HepG2 (cell line): ENCODE results near the gene VEZF1. TPM values are rescaled to one million over a fixed set of nuclear protein-coding genes. Genes with fewer than 3 reads are reported as not detected.

Source experiments
- ADNP ChIP-seq: sonication (generic); formaldehyde crosslinking; IDR thresholded peaks from 2 replicates; pipeline ENCODE4 v1.4.0; 2020; ENCODE audit warnings: missing genetic modification reagents
- MBNL3 ChIP-seq: fragments of 250-450 bp; sonication (Bioruptor Pico); conservative IDR thresholded peaks from 2 replicates; pipeline ENCODE4 v1.8.0; 2022; ENCODE audit warnings: mild to moderate bottlenecking, inconsistent platforms
- NFIC ChIP-seq: IDR thresholded peaks from 2 replicates; pipeline ENCODE4 v1.6.1; 2012; ENCODE audit warnings: mild to moderate bottlenecking, low read length, inconsistent platforms
- RNF2 ChIP-seq: fragments of 450-650 bp; conservative IDR thresholded peaks from 2 replicates; pipeline ENCODE4 v1.6.1; 2016; ENCODE audit warnings: low read depth
- RXRA ChIP-seq: sonication (generic); formaldehyde crosslinking; IDR thresholded peaks from 2 replicates; pipeline ENCODE4 v1.5.1; 2020; ENCODE audit warnings: missing genetic modification reagents
- SIN3A ChIP-seq: IDR thresholded peaks from 2 replicates; pipeline ENCODE4 v1.6.1; 2011; ENCODE audit warnings: low read depth, mild to moderate bottlenecking, control low read depth, low read length, borderline replicate concordance
- SOX13 ChIP-seq, 3 experiments: fragments of 450-650 bp in 1 of 3; sonication (generic) in 1 of 3; formaldehyde crosslinking in 1 of 3; IDR thresholded peaks in 2 of 3; conservative IDR thresholded peaks in 1 of 3; 2 replicates each; pipeline versions ENCODE4 v1.5.0 to v1.6.1; 2016 to 2020; ENCODE audit warnings: antibody characterized with exemption in 1 of 3, mild to moderate bottlenecking in 1 of 3, missing compliant biosample characterization in 1 of 3, missing genetic modification reagents in 1 of 3, moderate library complexity in 1 of 3
- SSRP1 ChIP-seq: IDR thresholded peaks from 2 replicates; pipeline ENCODE4 v1.6.1; 2016; ENCODE audit warnings: control low read depth
- SYNCRIP ChIP-seq: fragments of 200-400 bp; formaldehyde crosslinking; IDR thresholded peaks from 2 replicates; pipeline ENCODE4 v1.6.1; 2018; ENCODE audit warnings: mild to moderate bottlenecking, low read depth, low read length; ENCODE audit not compliant: insufficient read depth
- ZNF430 ChIP-seq: sonication (generic); formaldehyde crosslinking; IDR thresholded peaks from 2 replicates; pipeline ENCODE4 v1.9.0; 2021; ENCODE audit warnings: mild to moderate bottlenecking, missing genetic modification reagents
- ZNF530 ChIP-seq: sonication (generic); formaldehyde crosslinking; IDR thresholded peaks from 2 replicates; pipeline ENCODE4 v1.5.0; 2020; ENCODE audit warnings: low read depth, mild to moderate bottlenecking, missing genetic modification reagents
- ZNF607 ChIP-seq: sonication (generic); formaldehyde crosslinking; IDR thresholded peaks from 2 replicates; pipeline ENCODE4 v1.5.1; 2020; ENCODE audit warnings: missing genetic modification reagents, mild to moderate bottlenecking, borderline replicate concordance
- ZNF713 ChIP-seq: sonication (generic); formaldehyde crosslinking; IDR thresholded peaks from 2 replicates; pipeline ENCODE4 v1.4.0; 2020; ENCODE audit warnings: mild to moderate bottlenecking, missing genetic modification reagents
- polyA plus RNA-seq, 8 experiments: library from polyadenylated mRNA; depleted of rRNA in 3 of 8; stranded (reverse) in 7 of 8; unstranded in 1 of 8; fragments of >200 nt; fragmentation: Illumina TruSeq in 4 of 8; extraction: Trizol in 4 of 8; gene quantifications; 2 replicates each; pipeline versions ENCODE4 v1.2.1 to v1.2.3, GENCODE V29; 2011 to 2016; ENCODE audit warnings: low read depth in 4 of 8, missing spikeins in 1 of 8, mixed read lengths in 1 of 8; ENCODE audit not compliant: insufficient read depth in 1 of 8
- total RNA-seq, 5 experiments: library from RNA; depleted of rRNA; stranded (reverse); fragments of >200 nt; fragmentation: Illumina TruSeq; extraction: Trizol; gene quantifications; 2 replicates each; pipeline ENCODE4 v1.2.3, GENCODE V29; 2016; ENCODE audit warnings: low read depth in 1 of 5
- TF ChIP-seq, protein P1 (sequence below): sonication (generic); formaldehyde crosslinking; IDR thresholded peaks from 2 replicates; pipeline ENCODE4 v1.4.0; 2020; ENCODE audit warnings: missing genetic modification reagents
- TF ChIP-seq, protein P2 (sequence below): sonication (generic); formaldehyde crosslinking; IDR thresholded peaks from 2 replicates; pipeline ENCODE4 v1.4.0; 2020; ENCODE audit warnings: missing genetic modification reagents
- TF ChIP-seq, protein P3 (sequence below): sonication (generic); formaldehyde crosslinking; IDR thresholded peaks from 2 replicates; pipeline ENCODE4 v1.5.1; 2020; ENCODE audit warnings: mild to moderate bottlenecking, moderate library complexity, missing genetic modification reagents
- TF ChIP-seq, protein P4 (sequence below): sonication (generic); formaldehyde crosslinking; IDR thresholded peaks from 2 replicates; pipeline ENCODE4 v1.5.1; 2020; ENCODE audit warnings: missing genetic modification reagents, mild to moderate bottlenecking, borderline replicate concordance

The VEZF1 gene
- total and polyA plus RNA-seq, 2 of the 13 experiments (the other 11 are each of a cell fraction or from before 2014, with no cell fraction given): 45.9 to 49.7 TPM

DNA sequence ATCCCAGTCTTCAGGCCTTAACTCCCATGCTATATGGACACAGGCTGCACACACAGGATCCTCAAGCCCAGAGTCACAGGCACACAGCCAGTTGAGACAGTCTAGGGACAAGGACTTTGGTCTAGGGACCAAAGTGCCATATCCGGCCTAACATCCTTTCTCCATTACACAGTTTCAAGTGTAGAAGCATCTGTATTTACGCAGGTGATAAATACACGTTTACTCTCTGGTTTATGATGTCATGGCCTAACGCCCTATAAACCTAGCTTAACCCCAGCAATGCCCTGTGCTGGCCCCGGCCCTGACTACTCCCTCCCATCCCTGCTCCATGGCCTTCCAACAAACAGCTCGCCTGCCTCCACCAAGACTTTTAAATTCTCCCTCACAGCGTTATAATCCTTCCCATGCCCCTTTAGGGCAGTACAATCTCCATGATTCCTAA lies 50.0 kb downstream of the VEZF1 start (continued):
- TF ChIP-seq, protein P1, sequence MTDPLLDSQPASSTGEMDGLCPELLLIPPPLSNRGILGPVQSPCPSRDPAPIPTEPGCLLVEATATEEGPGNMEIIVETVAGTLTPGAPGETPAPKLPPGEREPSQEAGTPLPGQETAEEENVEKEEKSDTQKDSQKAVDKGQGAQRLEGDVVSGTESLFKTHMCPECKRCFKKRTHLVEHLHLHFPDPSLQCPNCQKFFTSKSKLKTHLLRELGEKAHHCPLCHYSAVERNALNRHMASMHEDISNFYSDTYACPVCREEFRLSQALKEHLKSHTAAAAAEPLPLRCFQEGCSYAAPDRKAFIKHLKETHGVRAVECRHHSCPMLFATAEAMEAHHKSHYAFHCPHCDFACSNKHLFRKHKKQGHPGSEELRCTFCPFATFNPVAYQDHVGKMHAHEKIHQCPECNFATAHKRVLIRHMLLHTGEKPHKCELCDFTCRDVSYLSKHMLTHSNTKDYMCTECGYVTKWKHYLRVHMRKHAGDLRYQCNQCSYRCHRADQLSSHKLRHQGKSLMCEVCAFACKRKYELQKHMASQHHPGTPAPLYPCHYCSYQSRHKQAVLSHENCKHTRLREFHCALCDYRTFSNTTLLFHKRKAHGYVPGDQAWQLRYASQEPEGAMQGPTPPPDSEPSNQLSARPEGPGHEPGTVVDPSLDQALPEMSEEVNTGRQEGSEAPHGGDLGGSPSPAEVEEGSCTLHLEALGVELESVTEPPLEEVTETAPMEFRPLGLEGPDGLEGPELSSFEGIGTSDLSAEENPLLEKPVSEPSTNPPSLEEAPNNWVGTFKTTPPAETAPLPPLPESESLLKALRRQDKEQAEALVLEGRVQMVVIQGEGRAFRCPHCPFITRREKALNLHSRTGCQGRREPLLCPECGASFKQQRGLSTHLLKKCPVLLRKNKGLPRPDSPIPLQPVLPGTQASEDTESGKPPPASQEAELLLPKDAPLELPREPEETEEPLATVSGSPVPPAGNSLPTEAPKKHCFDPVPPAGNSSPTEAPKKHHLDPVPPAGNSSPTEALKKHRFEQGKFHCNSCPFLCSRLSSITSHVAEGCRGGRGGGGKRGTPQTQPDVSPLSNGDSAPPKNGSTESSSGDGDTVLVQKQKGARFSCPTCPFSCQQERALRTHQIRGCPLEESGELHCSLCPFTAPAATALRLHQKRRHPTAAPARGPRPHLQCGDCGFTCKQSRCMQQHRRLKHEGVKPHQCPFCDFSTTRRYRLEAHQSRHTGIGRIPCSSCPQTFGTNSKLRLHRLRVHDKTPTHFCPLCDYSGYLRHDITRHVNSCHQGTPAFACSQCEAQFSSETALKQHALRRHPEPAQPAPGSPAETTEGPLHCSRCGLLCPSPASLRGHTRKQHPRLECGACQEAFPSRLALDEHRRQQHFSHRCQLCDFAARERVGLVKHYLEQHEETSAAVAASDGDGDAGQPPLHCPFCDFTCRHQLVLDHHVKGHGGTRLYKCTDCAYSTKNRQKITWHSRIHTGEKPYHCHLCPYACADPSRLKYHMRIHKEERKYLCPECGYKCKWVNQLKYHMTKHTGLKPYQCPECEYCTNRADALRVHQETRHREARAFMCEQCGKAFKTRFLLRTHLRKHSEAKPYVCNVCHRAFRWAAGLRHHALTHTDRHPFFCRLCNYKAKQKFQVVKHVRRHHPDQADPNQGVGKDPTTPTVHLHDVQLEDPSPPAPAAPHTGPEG (CRISPR knock-in tag): no peak
- TF ChIP-seq SYNCRIP (no peak), ZNF530 (CRISPR knock-in tag) (no peak), ADNP (CRISPR knock-in tag) (no peak), SOX13 (IDR thresholded peaks at IDR 0.05) (no peak), SOX13 (CRISPR knock-in tag; conservative IDR thresholded peaks at IDR 0.05 in 1 of 2, IDR thresholded peaks at IDR 0.05 in 1 of 2) (peak in 1 of 2 experiments; percentile 78; a peak in 2 of 4 replicates), RXRA (peak; percentile 80; the same call in 1 of the 2 replicates), NFIC (no peak), ZNF607 (CRISPR knock-in tag) (peak; percentile 76; the same call in 1 of the 2 replicates), MBNL3 (CRISPR knock-in tag) (no peak), SIN3A (no peak), RNF2 (no peak), SSRP1 (CRISPR knock-in tag) (no peak), ZNF713 (CRISPR knock-in tag) (no peak), ZNF430 (CRISPR knock-in tag) (no peak)
- TF ChIP-seq, protein P2, sequence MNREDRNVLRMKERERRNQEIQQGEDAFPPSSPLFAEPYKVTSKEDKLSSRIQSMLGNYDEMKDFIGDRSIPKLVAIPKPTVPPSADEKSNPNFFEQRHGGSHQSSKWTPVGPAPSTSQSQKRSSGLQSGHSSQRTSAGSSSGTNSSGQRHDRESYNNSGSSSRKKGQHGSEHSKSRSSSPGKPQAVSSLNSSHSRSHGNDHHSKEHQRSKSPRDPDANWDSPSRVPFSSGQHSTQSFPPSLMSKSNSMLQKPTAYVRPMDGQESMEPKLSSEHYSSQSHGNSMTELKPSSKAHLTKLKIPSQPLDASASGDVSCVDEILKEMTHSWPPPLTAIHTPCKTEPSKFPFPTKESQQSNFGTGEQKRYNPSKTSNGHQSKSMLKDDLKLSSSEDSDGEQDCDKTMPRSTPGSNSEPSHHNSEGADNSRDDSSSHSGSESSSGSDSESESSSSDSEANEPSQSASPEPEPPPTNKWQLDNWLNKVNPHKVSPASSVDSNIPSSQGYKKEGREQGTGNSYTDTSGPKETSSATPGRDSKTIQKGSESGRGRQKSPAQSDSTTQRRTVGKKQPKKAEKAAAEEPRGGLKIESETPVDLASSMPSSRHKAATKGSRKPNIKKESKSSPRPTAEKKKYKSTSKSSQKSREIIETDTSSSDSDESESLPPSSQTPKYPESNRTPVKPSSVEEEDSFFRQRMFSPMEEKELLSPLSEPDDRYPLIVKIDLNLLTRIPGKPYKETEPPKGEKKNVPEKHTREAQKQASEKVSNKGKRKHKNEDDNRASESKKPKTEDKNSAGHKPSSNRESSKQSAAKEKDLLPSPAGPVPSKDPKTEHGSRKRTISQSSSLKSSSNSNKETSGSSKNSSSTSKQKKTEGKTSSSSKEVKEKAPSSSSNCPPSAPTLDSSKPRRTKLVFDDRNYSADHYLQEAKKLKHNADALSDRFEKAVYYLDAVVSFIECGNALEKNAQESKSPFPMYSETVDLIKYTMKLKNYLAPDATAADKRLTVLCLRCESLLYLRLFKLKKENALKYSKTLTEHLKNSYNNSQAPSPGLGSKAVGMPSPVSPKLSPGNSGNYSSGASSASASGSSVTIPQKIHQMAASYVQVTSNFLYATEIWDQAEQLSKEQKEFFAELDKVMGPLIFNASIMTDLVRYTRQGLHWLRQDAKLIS (CRISPR knock-in tag): no peak
- TF ChIP-seq, protein P3, sequence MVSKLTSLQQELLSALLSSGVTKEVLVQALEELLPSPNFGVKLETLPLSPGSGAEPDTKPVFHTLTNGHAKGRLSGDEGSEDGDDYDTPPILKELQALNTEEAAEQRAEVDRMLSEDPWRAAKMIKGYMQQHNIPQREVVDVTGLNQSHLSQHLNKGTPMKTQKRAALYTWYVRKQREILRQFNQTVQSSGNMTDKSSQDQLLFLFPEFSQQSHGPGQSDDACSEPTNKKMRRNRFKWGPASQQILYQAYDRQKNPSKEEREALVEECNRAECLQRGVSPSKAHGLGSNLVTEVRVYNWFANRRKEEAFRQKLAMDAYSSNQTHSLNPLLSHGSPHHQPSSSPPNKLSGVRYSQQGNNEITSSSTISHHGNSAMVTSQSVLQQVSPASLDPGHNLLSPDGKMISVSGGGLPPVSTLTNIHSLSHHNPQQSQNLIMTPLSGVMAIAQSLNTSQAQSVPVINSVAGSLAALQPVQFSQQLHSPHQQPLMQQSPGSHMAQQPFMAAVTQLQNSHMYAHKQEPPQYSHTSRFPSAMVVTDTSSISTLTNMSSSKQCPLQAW (CRISPR knock-in tag): peak; percentile 73
- TF ChIP-seq, protein P4, sequence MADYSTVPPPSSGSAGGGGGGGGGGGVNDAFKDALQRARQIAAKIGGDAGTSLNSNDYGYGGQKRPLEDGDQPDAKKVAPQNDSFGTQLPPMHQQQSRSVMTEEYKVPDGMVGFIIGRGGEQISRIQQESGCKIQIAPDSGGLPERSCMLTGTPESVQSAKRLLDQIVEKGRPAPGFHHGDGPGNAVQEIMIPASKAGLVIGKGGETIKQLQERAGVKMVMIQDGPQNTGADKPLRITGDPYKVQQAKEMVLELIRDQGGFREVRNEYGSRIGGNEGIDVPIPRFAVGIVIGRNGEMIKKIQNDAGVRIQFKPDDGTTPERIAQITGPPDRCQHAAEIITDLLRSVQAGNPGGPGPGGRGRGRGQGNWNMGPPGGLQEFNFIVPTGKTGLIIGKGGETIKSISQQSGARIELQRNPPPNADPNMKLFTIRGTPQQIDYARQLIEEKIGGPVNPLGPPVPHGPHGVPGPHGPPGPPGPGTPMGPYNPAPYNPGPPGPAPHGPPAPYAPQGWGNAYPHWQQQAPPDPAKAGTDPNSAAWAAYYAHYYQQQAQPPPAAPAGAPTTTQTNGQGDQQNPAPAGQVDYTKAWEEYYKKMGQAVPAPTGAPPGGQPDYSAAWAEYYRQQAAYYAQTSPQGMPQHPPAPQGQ (CRISPR knock-in tag): no peak
